NCI-H345 treated with DMSO at 0.1 percent for 48 hours (cell line): Measurements from ENCODE around the gene NLGN1.
"Not testable (repeated sequence)": the region's sequence is repeated elsewhere in the genome, so short reads cannot be mapped to it uniquely, and the experiment has no call there.

Source experiments
- DNase-seq: peaks from one replicate; lab custom pipeline; 2025; ENCODE audit not compliant: unreplicated experiment; lab: John Stamatoyannopoulos, UW

Gene NLGN1

DNA sequence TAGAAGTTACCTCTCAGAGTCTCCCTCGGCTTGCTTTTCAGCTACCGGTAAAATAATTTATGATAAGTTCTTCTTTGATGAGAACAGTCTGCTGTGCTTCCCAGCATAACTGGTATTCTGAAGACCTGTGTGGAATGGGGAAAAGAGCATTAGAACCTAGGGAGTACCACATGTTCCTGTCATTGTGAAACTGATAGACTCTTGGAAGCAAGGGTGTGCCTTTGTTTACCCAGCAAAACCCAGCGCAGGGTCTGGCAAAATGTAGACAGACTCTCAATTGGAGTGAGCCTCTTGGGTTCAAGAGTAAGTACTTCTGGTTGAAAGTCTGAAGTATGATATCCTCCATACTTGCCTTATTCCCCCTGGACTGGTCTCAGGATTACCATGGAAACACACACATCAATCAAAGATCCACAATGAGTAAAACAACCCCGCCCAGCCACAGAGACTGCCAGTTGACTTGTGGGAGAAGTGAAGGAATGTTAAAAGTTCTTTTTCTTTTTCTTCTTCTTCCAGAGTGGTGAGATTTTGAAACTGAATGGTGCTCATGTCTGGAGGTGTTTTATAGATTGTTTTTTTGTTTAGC lies 809.2 kb downstream of the NLGN1 start:
- no peak for DNase-seq

DNA sequence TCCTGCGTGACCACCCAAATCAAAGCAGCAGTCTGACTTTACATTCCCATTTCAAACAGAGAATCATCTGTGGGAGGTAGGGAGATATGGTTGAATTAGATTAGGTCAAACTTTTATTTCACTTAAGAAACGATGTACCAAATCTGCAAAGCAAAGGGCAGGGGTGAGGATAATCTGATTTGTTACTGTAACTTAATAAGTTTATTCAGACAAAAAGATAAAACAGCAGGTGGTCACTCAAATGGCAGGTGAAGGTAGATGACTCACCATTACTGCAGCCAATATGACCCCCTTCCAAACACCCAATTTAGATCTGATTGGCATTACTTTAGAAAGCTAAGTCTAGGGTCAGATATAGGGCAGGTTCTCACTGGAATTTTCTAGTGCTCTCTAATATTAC lies 810.6 kb downstream of the NLGN1 start:
- DNase-seq = no peak

- DNase-seq = not testable (repeated sequence)
Observed at GRCh38 chr3:174211896-174212295, 814.4 kb downstream of the NLGN1 start.

DNA sequence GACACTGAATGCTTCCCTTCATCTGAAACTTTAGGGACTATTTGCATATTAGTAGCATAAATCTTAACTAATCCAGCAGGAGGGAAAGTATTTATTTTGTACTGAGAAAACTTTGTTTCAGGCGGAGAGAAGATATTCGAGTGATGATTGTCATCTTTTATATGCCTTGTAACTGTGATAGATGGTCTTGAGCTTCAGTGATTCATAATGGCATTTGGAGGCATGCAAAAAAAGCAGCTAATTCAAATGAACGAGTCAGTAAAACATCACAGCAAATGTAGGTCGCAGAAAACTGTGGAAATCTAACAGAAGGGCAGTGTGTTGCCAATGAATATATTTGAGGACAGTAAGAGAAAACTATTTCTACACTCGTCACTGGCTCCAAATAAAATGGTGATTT lies 817.9 kb downstream of the NLGN1 start:
- DNase-seq = no peak

DNA sequence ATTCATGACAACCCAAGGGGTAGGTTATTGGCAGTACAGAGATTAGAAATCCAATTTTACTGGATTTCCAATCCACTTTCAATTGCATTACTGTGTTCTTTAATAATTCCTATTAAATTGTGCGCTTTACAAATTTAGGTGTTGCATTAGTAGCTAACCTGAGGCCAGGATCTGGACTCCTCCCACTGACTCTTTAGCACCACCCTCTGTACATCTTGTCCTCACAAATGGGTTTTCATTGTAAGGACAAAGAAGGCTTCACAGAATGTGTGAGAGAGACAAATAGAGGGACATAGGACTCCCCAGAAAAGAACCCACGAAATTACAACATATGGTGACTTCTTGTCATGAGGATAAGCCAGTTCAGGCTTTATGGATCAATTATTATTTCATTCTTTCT lies 818.5 kb downstream of the NLGN1 start:
- DNase-seq = no peak

DNA sequence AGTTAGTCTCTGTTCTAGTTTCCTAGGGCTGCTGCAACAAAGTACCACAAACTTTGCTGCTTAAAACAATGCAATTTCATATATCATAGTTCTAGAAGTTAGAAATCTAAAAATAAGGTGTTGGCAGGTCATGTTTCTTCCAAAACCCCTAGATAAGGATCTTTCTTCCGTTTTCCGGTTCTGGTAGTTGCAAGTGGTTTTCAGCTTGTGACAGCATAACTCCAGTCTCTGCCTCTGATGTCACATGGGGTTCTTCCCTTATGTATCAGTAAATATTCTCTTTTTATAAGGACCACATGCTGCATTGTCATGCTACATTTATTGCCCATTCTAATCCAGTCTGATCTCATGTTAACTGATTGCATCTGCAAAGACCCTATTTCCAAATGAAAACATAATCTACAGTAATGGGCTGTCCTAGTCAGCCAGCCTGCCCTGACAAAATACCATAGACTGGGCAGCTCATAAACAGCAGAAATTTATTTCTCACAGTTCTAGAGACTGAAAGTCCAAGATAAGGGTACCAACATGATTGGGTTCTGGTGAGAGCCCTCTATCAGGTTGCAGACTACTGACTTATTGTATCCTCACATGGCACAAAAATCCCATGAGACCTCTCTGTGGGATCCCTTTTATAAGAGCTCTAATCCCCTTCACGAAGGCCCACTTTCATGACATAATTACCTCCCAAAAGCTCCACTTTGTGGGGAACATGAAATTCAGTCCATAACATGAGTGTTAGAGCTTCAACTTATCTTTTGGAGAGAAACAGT lies 819.6 kb downstream of the NLGN1 start:
- DNase-seq = no peak

GRCh38 chr3:174218016-174218415 lies 820.5 kb downstream of the NLGN1 start:
- no peak for DNase-seq

DNA sequence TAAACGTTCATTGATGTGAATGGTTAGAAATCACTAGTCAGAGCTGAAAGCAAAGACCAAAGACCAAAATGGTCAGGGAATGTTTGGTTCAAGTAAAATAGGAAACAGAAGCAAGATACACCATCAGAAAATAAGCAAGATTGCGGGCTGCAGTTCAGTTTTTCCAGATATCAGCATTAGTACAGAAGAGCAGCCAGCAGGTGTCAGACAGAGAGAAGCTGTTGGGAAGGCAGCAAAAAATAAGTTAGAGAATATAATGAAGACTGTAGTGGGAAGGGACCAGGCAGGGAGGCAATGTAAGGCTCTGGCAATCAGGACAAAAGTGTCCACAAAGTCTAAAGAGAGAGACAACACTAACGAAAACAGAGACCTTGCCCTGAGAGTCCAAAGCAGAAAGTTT lies 822.2 kb downstream of the NLGN1 start:
- no peak for DNase-seq

DNA sequence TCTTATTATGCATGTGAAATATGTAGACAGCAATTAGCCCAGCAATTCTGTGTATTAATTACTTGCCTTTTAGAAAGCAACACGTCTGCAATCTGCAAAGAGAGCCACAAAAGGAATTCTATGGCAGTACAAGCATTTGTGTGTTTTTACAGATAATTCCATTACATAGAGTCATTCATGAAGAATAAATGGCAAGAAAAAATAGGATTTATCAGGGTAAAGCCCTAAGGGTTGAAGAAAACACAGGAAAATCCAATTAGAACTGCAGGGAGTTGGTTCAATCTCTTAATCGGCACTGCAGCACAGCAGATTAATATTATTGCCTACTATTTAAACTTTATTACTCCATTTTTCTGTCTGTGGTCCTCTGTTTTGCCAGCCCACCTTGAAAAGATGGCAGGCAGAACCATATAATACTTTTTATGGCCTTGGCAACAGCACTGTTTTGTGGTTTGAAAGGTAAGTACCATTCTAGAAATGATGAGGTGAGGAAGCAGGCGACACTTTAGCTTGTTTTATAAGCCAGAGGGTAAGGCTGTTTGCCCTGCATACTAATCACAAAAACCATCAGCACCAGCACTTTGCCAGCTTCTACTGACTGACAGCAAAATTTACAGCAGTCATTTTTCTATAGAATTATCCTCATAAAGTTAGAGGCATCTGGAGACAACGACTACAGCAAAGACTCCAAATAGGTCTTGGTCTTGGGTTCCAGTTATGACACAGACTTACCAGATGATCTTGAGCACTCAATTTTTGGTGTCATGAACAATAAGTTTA lies 823.4 kb downstream of the NLGN1 start:
- DNase-seq = no peak

DNA sequence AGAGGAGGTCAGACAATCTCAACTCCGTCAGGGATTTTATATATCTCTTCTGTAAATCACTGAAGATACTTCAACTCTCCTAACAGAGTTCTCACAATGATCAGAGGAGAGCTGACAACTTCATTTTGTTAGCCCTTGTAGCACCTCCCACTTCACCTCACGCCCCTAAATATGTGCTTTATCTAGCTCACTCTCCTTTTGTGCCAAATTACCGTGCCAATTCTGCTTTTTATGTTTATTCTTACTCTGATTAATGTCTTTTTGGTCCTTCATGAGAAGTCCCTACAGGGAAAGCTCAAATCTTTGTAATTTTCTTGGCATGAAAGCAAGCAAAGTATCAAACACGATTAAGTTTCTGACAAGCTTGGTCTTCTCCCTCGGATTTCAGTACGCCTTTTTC lies 825.5 kb downstream of the NLGN1 start:
- no peak for DNase-seq

- DNase-seq = no peak
Observed at GRCh38 chr3:174223626-174224025, 826.1 kb downstream of the NLGN1 start.

DNA sequence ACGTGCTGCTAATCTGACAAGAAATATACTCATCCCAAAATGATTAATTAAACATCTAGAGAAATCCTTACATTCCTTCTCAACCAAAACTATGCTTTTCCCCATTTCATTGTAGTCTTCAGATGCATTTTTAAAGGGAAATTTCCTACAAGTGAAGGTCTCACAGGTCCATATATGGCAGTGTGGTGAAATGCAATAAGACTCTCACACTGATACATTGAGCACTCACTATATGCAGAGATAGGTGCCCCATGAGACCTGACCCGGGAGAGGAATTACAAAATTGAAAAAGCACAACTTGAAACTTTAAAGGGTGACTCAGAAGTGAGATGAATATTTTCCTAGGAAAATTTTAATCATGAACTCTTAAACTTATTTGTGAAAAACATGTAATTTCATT lies 832.4 kb downstream of the NLGN1 start:
- no peak for DNase-seq

GRCh38 chr3:174232028-174232657 lies 834.6 kb downstream of the NLGN1 start:
- not testable (repeated sequence) for DNase-seq

GRCh38 chr3:174232658-174233429 lies 835.3 kb downstream of the NLGN1 start:
- DNase-seq = no peak

DNA sequence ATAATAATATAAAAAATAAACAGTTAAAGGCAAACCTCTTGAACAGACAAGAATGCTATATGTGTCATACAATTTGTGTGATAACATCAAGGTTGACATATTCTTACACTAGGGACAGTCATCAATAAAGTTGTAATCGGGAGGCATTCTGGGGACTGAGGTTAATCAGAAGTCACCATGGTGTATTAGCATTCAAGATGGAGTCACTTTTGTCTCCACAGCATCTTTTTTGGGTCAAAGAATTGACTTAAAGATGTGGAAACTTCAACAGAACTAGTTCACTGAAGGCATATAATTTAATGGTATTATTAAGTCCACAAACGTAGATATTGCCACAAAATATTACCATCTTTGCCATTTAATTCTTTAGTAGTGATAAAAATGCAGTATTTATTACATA lies 836.0 kb downstream of the NLGN1 start:
- DNase-seq = no peak

DNA sequence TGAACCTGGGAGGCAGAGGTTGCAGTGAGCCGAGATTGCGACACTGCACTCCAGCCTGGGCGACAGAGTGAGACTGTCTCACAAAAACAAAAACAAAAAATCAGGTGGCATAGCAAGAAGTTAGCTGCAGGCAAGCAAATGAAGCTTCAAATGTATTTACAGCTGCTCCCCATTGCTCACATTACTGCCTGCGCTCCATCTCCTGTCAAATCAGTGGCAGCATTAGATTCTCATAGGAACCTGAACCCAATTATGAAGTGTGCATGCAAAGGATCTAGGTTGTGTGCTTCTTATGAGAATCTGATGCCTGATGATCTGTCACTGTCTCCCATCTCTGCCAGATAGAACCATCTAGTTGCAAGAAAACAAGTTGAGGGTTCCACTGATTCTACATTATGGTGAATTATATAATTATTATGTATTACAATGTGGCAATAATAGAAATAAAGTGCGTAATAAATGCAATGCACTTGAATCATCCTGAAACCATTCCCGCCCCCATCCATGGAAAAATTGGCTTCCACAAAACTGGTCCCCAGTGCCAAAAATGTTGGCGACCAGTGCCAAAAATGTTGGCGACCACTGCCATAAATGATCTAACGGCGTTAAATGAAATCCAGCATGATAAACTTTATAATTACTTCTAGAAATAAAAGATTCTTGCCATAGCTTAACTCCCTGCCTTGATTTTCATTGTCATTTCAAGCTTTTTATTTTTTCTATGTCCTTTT lies 844.9 kb downstream of the NLGN1 start:
- DNase-seq = no peak

GRCh38 chr3:174243171-174243570 lies 845.6 kb downstream of the NLGN1 start:
- DNase-seq = no peak

GRCh38 chr3:174247687-174248152 lies 850.2 kb downstream of the NLGN1 start:
- no peak for DNase-seq

DNA sequence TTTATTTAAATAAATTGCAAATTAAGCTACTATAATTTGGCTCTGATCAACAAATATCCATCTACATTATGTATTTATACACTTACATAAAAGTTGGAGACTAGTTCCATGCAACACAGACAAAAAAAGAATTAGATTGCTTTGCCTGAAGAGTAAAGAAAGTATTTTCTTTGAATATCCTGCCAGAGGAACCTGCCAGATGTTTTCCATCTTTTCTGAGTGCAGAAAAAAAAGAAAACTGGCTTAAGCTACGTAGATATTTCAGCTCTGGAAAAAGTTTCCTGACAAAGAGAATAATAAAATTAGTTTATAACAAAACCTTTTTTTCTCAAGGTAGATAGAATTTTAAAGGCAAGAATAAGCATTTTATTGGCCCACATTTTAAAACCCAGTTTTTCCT lies 854.1 kb downstream of the NLGN1 start:
- no peak for DNase-seq

GRCh38 chr3:174253196-174253823 lies 855.8 kb downstream of the NLGN1 start:
- DNase-seq = no peak
